ENCODE data around the gene PLPP3. TPM values are rescaled to one million over a fixed set of nuclear protein-coding genes. Genes with fewer than 3 reads are reported as not detected.
A peak's percentile ranks its signal among the peaks of the same experiment; 100 is the strongest.

The PLPP3 gene
- total RNA-seq, 1 experiment from 2014 or later: 26.7 TPM

- Histone ChIP-seq H3K4ac (ENCODE audit: low read depth, low read length) (no peak overlapping the region), H2BK120ac (ENCODE audit: low read depth, low read length, poor library complexity, severe bottlenecking) (no peak overlapping the region), H3K4me2 (ENCODE audit: insufficient read depth, insufficient read length, low read length) (peak overlapping the region; percentile 64), H4K8ac (replicated peaks; ENCODE audit: insufficient read length, low read depth, low read length) (no peak overlapping the region), H3K23ac (ENCODE audit: insufficient read length, low read depth, low read length) (no peak overlapping the region), H3K23me2 (ENCODE audit: insufficient read length, low read depth, low read length, poor library complexity, severe bottlenecking) (peaks cover 4% of the 10 kb centered on the region), H4K20me1 (ENCODE audit: control insufficient read depth, insufficient read depth, insufficient read length) (no peaks in the 10 kb centered on the region), H2BK5ac (ENCODE audit: insufficient read length, low read length) (no peak overlapping the region), H3K4me1 (ENCODE audit: insufficient read depth, low read length) (peaks cover 51% of the 10 kb centered on the region), H3K18ac (ENCODE audit: insufficient read length, low read depth, low read length) (no peak overlapping the region), H3T11ph (ENCODE audit: low read length) (no peak overlapping the region), H2BK12ac (ENCODE audit: insufficient read length, low read depth, low read length) (no peak overlapping the region), H3K27ac (ENCODE audit: insufficient read length, low read depth, low read length) (peak overlapping the region; percentile 87), H4K5ac (ENCODE audit: insufficient read length, low read depth, low read length) (no peak overlapping the region), H4K91ac (ENCODE audit: insufficient read length, low read depth, low read length) (no peak overlapping the region), H3K14ac (ENCODE audit: insufficient read depth, low read length) (no peak overlapping the region), H3K27me3 (ENCODE audit: insufficient read depth, low read length) (no peaks in the 10 kb centered on the region), H3K79me1 (ENCODE audit: insufficient read depth, low read depth, low read length, poor library complexity, severe bottlenecking) (peaks cover 9% of the 10 kb centered on the region), H2BK20ac (ENCODE audit: low read depth, low read length, poor library complexity, severe bottlenecking) (no peak overlapping the region), H2AFZ (ENCODE audit: low read length) (no peak overlapping the region), H3K79me2 (ENCODE audit: insufficient read depth, low read length) (peaks cover 36% of the 10 kb centered on the region; the same call in 1 of the 2 replicates), H3K9ac (ENCODE audit: extremely low read depth, insufficient read length, low read length) (no peak overlapping the region), H3K56ac (ENCODE audit: insufficient read length, low read depth, low read length) (peak overlapping the region; percentile 77), H2AK5ac (ENCODE audit: insufficient read length, low read length) (peak overlapping the region; percentile 51), H2BK15ac (ENCODE audit: low read depth, low read length) (no peak overlapping the region), H3K9me3 (ENCODE audit: control insufficient read depth, low read depth, low read length) (no peaks in the 10 kb centered on the region)
- Mint-ChIP-seq H3K27me3 (ENCODE audit: low read depth) (no peaks in the 10 kb centered on the region), H3K4me3 (peak overlapping the region in 1 of 2 experiments; percentile 66; a peak in 3 of 5 replicates), H3K9me3 (no peaks in the 10 kb centered on the region), H3K4me1 (peaks cover 85% of the 10 kb centered on the region in 2 experiments), H3K27ac (peak overlapping the region; percentile 97 to 100 (median 99)), H3K36me3 (ENCODE audit: insufficient read depth in 1 of 3, low read depth in 3 of 3) (peaks cover 0 to 13% (median 12%) of the 10 kb centered on the region in 3 experiments; a peak in 4 of 7 replicates)
- WGBS (ENCODE audit: extremely low coverage, insufficient read length, low lambda C conversion rate): no CpG with 5 or more reads among the region's 4 CpGs
- no peak for DNase-seq
- TF ChIP-seq CTCF (conservative IDR thresholded peaks at IDR 0.05): no peak
Measured at GRCh38 chr1:56550859-56551188, 28.5 kb downstream of the PLPP3 start.

All from H9 (cell line).